ENCODE data around the gene CDK5R2.
A peak's percentile ranks its signal among the peaks of the same experiment; 100 is the strongest.

CDK5R2 gene

DNA sequence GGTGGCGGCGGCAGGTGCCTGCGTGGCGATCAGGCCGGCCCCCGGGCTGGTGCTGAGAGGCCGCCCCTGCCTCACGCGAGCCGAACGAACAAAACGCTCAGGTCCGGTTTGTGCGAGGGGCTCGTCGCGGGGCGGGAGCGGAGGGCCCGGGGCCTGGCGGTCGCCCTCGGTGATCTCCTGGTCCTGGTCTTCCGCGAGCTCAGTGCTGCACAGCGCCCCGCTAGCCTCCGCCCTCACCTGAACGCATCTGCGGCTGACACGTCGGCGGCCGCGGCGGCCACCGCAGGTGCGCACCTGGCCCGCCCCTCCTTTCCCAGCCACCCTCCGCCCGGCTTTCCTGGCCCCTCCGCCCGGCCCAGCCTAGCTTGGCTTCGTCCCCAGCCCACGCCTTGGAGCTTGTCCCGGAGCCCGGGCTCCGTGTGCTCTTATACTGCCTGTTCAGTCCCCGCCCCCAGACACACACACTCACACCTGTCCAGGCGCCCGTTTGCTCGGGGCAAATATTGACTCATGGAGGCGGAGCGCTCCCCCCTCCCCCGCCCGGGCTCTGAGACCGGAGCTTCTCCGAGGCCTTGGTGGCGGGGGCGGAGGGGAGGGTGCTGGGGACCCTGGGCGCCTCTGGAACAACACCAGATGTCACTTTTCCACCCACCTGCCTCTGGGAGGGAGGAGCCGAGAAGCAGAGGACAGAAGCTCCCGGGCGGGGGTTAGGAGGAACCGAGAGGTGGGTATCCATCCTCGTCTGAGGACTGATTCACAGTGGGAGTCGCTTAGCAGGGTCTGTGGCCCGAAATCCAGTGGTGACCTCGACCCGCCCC lies 42.3 kb downstream of the CDK5R2 start:
- DNase-seq (ENCODE audit: low read depth in 1 of 2, low spot score in 1 of 2): no peak
- no peak overlapping the region for H3K4me3 ChIP-seq (replicated peaks; ENCODE audit: insufficient read depth, low read length)
- H3K27me3 ChIP-seq (ENCODE audit: insufficient read depth, poor library complexity, severe bottlenecking): peaks cover 58% of the 10 kb centered on the region
- TF ChIP-seq, protein P1, sequence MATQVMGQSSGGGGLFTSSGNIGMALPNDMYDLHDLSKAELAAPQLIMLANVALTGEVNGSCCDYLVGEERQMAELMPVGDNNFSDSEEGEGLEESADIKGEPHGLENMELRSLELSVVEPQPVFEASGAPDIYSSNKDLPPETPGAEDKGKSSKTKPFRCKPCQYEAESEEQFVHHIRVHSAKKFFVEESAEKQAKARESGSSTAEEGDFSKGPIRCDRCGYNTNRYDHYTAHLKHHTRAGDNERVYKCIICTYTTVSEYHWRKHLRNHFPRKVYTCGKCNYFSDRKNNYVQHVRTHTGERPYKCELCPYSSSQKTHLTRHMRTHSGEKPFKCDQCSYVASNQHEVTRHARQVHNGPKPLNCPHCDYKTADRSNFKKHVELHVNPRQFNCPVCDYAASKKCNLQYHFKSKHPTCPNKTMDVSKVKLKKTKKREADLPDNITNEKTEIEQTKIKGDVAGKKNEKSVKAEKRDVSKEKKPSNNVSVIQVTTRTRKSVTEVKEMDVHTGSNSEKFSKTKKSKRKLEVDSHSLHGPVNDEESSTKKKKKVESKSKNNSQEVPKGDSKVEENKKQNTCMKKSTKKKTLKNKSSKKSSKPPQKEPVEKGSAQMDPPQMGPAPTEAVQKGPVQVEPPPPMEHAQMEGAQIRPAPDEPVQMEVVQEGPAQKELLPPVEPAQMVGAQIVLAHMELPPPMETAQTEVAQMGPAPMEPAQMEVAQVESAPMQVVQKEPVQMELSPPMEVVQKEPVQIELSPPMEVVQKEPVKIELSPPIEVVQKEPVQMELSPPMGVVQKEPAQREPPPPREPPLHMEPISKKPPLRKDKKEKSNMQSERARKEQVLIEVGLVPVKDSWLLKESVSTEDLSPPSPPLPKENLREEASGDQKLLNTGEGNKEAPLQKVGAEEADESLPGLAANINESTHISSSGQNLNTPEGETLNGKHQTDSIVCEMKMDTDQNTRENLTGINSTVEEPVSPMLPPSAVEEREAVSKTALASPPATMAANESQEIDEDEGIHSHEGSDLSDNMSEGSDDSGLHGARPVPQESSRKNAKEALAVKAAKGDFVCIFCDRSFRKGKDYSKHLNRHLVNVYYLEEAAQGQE (IDR thresholded peaks at IDR 0.05; ENCODE audit: insufficient replicate concordance, low read depth): no peak
- TF ChIP-seq GABPA (IDR thresholded peaks at IDR 0.05; ENCODE audit: low read depth) (no peak), SPI1 (IDR thresholded peaks at IDR 0.05; ENCODE audit: borderline replicate concordance, low read depth) (no peak), POLR2AphosphoS5 (IDR thresholded peaks at IDR 0.05; ENCODE audit: low read depth) (no peak)
- TF ChIP-seq, protein P2, sequence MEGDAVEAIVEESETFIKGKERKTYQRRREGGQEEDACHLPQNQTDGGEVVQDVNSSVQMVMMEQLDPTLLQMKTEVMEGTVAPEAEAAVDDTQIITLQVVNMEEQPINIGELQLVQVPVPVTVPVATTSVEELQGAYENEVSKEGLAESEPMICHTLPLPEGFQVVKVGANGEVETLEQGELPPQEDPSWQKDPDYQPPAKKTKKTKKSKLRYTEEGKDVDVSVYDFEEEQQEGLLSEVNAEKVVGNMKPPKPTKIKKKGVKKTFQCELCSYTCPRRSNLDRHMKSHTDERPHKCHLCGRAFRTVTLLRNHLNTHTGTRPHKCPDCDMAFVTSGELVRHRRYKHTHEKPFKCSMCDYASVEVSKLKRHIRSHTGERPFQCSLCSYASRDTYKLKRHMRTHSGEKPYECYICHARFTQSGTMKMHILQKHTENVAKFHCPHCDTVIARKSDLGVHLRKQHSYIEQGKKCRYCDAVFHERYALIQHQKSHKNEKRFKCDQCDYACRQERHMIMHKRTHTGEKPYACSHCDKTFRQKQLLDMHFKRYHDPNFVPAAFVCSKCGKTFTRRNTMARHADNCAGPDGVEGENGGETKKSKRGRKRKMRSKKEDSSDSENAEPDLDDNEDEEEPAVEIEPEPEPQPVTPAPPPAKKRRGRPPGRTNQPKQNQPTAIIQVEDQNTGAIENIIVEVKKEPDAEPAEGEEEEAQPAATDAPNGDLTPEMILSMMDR (IDR thresholded peaks at IDR 0.05; ENCODE audit: insufficient read depth, low read length): no peak
- no peak overlapping the region for H3K27ac ChIP-seq (replicated peaks)

DNA sequence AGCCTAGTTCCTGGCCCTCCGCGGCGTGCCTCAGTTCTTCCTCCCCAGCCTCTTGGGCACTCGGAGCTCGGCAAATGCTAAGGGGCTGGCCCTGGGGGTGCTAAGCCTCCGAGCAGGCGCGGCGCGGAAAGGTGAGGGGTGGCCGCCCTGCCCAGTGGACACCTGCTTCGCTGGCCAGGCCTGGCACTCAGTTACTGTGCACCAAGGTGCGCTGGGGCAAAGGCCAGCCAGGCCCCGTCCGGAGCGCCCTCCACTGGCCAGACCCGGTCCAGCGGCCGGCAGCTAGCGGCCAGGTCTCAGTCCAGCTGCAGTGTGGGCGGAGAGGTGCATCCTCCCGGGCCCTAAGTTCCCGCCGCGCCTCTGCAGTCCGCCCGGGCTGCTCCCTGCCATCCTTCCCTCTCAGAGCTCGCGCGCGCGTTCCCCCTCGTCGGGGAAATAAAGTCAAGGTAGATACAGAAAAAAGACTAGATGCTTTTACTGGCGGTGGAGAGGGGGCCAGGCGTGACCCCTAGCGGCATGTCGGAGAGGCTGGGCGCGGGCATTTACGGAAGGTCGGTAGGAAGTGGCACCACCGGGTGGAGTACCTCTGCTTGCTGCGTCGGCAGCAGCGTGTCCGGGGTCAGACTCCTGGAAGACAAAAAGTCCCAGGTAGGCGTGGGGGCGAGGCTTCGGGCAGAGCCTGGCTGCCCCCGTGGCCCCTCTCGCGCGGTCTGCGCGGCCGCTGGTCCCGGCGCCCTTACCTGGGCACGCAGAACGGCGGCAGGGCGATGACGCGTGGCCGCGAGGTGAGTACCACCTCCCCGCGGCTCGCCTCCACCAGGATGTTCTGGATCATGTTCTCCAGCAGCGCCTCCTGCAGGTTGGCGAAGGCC lies 43.2 kb downstream of the CDK5R2 start:
- no peak overlapping the region for H3K4me3 ChIP-seq (replicated peaks; ENCODE audit: insufficient read depth, low read length)
- DNase-seq (ENCODE audit: low read depth in 1 of 2, low spot score in 1 of 2): no peak
- TF ChIP-seq GABPA (IDR thresholded peaks at IDR 0.05; ENCODE audit: low read depth) (no peak), POLR2AphosphoS5 (IDR thresholded peaks at IDR 0.05; ENCODE audit: low read depth) (no peak), SPI1 (IDR thresholded peaks at IDR 0.05; ENCODE audit: borderline replicate concordance, low read depth) (no peak)
- TF ChIP-seq, protein P2 (IDR thresholded peaks at IDR 0.05; ENCODE audit: insufficient read depth, low read length): no peak
- TF ChIP-seq, protein P1 (IDR thresholded peaks at IDR 0.05; ENCODE audit: insufficient replicate concordance, low read depth): no peak
- H3K27ac ChIP-seq (replicated peaks): no peak overlapping the region
- H3K27me3 ChIP-seq (ENCODE audit: insufficient read depth, poor library complexity, severe bottlenecking): peaks cover 55% of the 10 kb centered on the region

DNA sequence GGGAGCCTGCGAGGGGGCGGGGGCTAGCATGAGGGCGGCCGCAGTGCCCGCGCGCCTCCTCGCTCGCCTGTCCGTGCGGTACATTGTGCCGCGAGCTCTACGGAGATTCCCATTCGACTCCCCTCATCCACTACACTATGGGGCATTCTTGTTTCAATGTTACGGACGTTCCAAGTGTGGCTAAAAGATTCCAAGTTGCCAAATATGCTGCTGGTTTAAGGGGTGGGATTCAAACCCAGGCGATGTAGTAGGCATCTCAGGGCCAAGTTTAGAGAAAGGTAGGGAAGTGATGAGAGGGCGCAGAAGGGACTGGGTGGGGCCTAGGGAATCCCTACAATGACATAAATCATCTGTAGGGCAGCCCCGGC lies 43.8 kb downstream of the CDK5R2 start:
- TF ChIP-seq, protein P1 (IDR thresholded peaks at IDR 0.05; ENCODE audit: insufficient replicate concordance, low read depth): no peak
- TF ChIP-seq POLR2AphosphoS5 (IDR thresholded peaks at IDR 0.05; ENCODE audit: low read depth) (no peak), GABPA (IDR thresholded peaks at IDR 0.05; ENCODE audit: low read depth) (no peak), SPI1 (IDR thresholded peaks at IDR 0.05; ENCODE audit: borderline replicate concordance, low read depth) (no peak)
- TF ChIP-seq, protein P2 (IDR thresholded peaks at IDR 0.05; ENCODE audit: insufficient read depth, low read length): no peak
- peaks cover 53% of the 10 kb centered on the region for H3K27me3 ChIP-seq (ENCODE audit: insufficient read depth, poor library complexity, severe bottlenecking)
- no peak overlapping the region for H3K27ac ChIP-seq (replicated peaks)
- DNase-seq (ENCODE audit: low read depth in 1 of 2, low spot score in 1 of 2): peak in 1 of 2 experiments; percentile 29
- no peak overlapping the region for H3K4me3 ChIP-seq (replicated peaks; ENCODE audit: insufficient read depth, low read length)
